ENCODE measurements around the gene CDO1. TPM values are rescaled to one million over a fixed set of nuclear protein-coding genes. Genes with fewer than 3 reads are reported as not detected.

Gene CDO1
- total and polyA plus RNA-seq, 4 donors, result 2.9 to 31.7 (median 4.8) TPM

DNA sequence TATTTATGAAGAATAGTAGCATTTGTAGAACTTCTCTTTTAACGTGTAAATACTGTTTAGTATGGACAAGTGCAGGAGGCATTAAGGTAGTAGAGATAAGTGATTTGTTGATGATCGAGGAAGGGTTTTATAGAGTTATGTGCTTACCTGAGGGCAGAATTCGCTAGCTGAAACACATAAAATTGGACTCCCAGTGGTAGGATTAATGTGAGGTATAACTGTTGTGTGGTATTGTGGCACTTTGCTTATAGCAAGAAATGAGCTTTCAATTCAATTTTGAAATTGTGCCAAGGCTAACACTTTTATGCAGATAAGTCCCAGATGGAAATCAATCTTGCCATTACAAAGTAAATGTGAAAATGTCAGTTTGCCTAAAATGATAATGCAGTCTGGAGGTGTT is 26.5 kb upstream of the CDO1 start:
- no peaks in the 10 kb centered on the region for H3K27me3 ChIP-seq (ENCODE audit: control insufficient read depth in 3 of 3, insufficient read depth in 3 of 3, low read length in 2 of 3)
- no peak for ATAC-seq (ENCODE audit: insufficient read depth, low FRiP score)
- TF ChIP-seq, protein P1, sequence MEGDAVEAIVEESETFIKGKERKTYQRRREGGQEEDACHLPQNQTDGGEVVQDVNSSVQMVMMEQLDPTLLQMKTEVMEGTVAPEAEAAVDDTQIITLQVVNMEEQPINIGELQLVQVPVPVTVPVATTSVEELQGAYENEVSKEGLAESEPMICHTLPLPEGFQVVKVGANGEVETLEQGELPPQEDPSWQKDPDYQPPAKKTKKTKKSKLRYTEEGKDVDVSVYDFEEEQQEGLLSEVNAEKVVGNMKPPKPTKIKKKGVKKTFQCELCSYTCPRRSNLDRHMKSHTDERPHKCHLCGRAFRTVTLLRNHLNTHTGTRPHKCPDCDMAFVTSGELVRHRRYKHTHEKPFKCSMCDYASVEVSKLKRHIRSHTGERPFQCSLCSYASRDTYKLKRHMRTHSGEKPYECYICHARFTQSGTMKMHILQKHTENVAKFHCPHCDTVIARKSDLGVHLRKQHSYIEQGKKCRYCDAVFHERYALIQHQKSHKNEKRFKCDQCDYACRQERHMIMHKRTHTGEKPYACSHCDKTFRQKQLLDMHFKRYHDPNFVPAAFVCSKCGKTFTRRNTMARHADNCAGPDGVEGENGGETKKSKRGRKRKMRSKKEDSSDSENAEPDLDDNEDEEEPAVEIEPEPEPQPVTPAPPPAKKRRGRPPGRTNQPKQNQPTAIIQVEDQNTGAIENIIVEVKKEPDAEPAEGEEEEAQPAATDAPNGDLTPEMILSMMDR (IDR thresholded peaks at IDR 0.05; ENCODE audit: control extremely low read depth, extremely low read depth), result no peak
- peak in 2 of 3 donors; percentile 31 to 32 for DNase-seq
- peak overlapping the region; percentile 91 for H3K4me3 ChIP-seq
- peak overlapping the region; percentile 82 to 88 for H3K9ac ChIP-seq (ENCODE audit: insufficient read depth in 1 of 2, low read length in 2 of 2)
- no peak overlapping the region for H3K27ac ChIP-seq (ENCODE audit: low read depth in 1 of 2, low read length in 1 of 2)
- H3K36me3 ChIP-seq (ENCODE audit: control insufficient read depth in 4 of 4, insufficient read depth in 4 of 4, low read length in 4 of 4), result no peaks in the 10 kb centered on the region
- H3K9me3 ChIP-seq (ENCODE audit: control insufficient read depth in 4 of 4, insufficient read depth in 3 of 4, low read length in 3 of 4), result no peaks in the 10 kb centered on the region
- peaks cover 6 to 46% (median 20%) of the 10 kb centered on the region in 5 donors for H3K4me1 ChIP-seq (ENCODE audit: control insufficient read depth in 5 of 5, insufficient read depth in 5 of 5, low read length in 5 of 5)
- 15 to 18% methylated on average over 3 of the region's 3 CpGs for WGBS, 2 donors

DNA sequence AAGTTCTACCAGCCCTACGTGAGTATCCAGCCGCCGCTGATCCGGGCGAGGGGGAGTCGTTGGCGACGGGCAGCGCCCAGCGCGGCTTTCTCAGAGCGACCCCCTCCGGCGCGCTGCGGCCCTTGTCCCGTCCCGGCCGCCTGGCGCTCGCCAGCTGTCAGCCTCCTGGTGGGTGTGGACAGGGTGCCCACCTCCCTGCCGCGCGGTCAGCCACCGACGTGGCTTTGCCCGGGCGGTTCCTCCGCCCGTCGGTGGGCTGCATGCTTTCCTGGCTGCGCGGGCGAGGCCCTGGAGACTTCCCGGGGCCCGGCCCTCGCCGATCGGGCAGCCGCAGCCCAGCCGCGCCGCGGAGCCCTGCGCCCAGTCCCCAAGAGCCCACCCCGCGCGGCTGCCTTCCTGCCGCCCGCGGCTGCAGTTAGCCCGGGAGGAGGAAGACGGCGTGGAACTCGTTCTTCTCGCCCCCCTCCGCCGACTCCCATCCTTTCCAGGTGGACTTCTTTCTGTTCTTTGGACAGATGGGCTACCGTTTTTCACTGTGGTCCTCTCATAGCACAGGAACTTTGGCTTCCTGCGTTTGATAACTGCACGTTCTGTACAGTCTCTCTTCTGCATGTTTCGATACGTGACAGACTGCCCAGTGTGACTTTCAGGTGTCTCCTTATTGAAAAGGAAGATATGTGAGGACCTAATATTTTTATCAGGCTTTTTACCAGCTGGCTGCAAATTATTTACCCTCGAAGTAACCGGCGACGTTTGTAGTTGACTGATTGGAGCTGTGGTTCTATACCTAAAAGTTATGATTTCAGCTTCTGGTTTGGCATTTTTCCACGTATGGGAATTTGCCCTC is 25.9 kb upstream of the CDO1 start:
- peak; percentile 61 for ATAC-seq (ENCODE audit: insufficient read depth, low FRiP score)
- H3K4me1 ChIP-seq (ENCODE audit: control insufficient read depth in 5 of 5, insufficient read depth in 5 of 5, low read length in 5 of 5), result peaks cover 6 to 46% (median 19%) of the 10 kb centered on the region in 5 donors
- peak overlapping the region; percentile 91 for H3K4me3 ChIP-seq
- WGBS, 2 donors, result 0% methylated on average over 57 to 68 of the region's 68 CpGs
- peaks cover 0 to 2% (median under 1%) of the 10 kb centered on the region in 4 donors for H3K36me3 ChIP-seq (ENCODE audit: control insufficient read depth in 4 of 4, insufficient read depth in 4 of 4, low read length in 4 of 4)
- no peaks in the 10 kb centered on the region for H3K9me3 ChIP-seq (ENCODE audit: control insufficient read depth in 4 of 4, insufficient read depth in 3 of 4, low read length in 3 of 4)
- H3K9ac ChIP-seq (ENCODE audit: insufficient read depth in 1 of 2, low read length in 2 of 2), result peak overlapping the region; percentile 82 to 88
- H3K27ac ChIP-seq (ENCODE audit: low read depth in 1 of 2, low read length in 1 of 2), result peak overlapping the region; percentile 94 to 96
- TF ChIP-seq, protein P1 (IDR thresholded peaks at IDR 0.05; ENCODE audit: control extremely low read depth, extremely low read depth), result no peak
- H3K27me3 ChIP-seq (ENCODE audit: control insufficient read depth in 3 of 3, insufficient read depth in 3 of 3, low read length in 2 of 3), result no peaks in the 10 kb centered on the region
- peak in 2 of 3 donors; percentile 63 to 88 for DNase-seq

DNA sequence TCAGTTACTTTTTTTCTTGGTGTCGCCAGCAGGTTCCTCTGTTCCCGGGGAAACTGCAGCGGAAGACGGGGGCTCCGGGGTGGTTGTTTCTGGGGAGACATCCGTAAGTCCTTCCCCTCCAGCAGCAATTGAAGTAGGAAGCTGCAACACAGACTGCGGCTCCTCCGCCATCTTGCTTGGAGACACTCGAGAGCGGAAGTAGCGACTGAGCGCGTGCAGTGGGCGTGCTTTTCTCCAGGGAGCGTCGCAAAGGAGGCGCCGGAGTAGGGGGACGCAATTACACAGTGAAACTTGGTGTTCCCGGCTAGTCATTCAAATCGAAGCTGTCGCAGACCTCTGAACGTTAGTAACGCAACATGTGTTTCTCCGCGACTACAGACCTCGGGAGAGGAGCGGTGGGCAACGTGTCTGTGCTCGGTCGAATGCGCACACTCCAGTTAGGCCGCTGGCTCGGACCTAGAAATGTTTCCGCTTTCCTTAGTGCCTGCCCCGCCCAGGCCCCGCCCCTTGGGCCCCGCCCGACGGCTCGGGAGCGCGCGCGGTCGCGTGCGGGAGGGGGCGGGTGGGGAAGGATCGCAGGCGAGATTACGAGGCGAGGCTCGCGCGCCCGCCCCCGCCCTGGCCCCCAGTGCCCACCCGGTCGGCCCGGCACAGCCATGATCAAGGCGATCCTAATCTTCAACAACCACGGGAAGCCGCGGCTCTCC is 25.1 kb upstream of the CDO1 start, which contains the start of the genes AP3S1 and ATG12:
TSS of gene AP3S1 (plus strand) at position 554 of the 707 bp plus-strand sequence. CDS start at position 657, 103 bp downstream.
TSS of gene ATG12 (minus strand) at position 184 of the 707 bp plus-strand sequence. CDS start at position 171, 13 bp downstream.
- ATAC-seq (ENCODE audit: insufficient read depth, low FRiP score) (peak; percentile 97), DNase-seq (peak; percentile 95 to 98 (median 97))
- Histone ChIP-seq H3K9ac (ENCODE audit: insufficient read depth in 1 of 2, low read length in 2 of 2) (peak within 1 kb of the TSS; percentile 82 to 95), H3K9me3 (ENCODE audit: control insufficient read depth in 4 of 4, insufficient read depth in 3 of 4, low read length in 3 of 4) (no peaks in the 10 kb centered on the region), H3K4me3 (peak within 1 kb of the TSS; percentile 91), H3K27ac (ENCODE audit: low read depth in 1 of 2, low read length in 1 of 2) (peak within 1 kb of the TSS; percentile 94 to 96), H3K27me3 (ENCODE audit: control insufficient read depth in 3 of 3, insufficient read depth in 3 of 3, low read length in 2 of 3) (no peaks in the 10 kb centered on the region), H3K4me1 (ENCODE audit: control insufficient read depth in 5 of 5, insufficient read depth in 5 of 5, low read length in 5 of 5) (peaks cover 4 to 46% (median 15%) of the 10 kb centered on the region in 5 donors), H3K36me3 (ENCODE audit: control insufficient read depth in 4 of 4, insufficient read depth in 4 of 4, low read length in 4 of 4) (peaks cover 0 to 5% (median 3%) of the 10 kb centered on the region in 4 donors)
- TF ChIP-seq, protein P1 (IDR thresholded peaks at IDR 0.05; ENCODE audit: control extremely low read depth, extremely low read depth), result no peak
- 8 to 11% methylated on average over 65 of the region's 65 CpGs for WGBS, 2 donors

Measured in lung (tissue), 12 donors.